Progenitor cell of endocrine pancreas (in vitro differentiated cells): Measurements from ENCODE around the gene KIFC1. TPM values are rescaled to one million over a fixed set of nuclear protein-coding genes. Genes with fewer than 3 reads are reported as not detected.
A peak's percentile ranks its signal among the peaks of the same experiment; 100 is the strongest.

Experiments used
- DNase-seq: peaks from one replicate; pipeline ENCODE4 v3.0.0; 2021; ENCODE audit warnings: low spot score; ENCODE audit not compliant: unreplicated experiment
- H3K27ac Mint-ChIP-seq: 2 replicates; pipeline ENCODE4 v1.8.0; 2021; ENCODE audit warnings: mild to moderate bottlenecking, moderate library complexity, mixed read lengths
- H3K27me3 Mint-ChIP-seq: 2 replicates; pipeline ENCODE4 v1.8.0; 2021; ENCODE audit warnings: mixed read lengths
- H3K36me3 Mint-ChIP-seq: 2 replicates; pipeline ENCODE4 v1.8.0; 2022; ENCODE audit warnings: mixed read lengths; ENCODE audit not compliant: insufficient read depth
- H3K4me1 Mint-ChIP-seq: 2 replicates; pipeline ENCODE4 v1.8.0; 2021; ENCODE audit warnings: low read depth, mixed read lengths
- H3K4me3 Mint-ChIP-seq: 2 replicates; pipeline ENCODE4 v1.8.0; 2021; ENCODE audit warnings: low read depth, mild to moderate bottlenecking, moderate library complexity, mixed read lengths
- H3K9me3 Mint-ChIP-seq: 2 replicates; pipeline ENCODE4 v1.8.0; 2021; ENCODE audit warnings: low read depth, mixed read lengths
- total RNA-seq: library from RNA; stranded (reverse); gene quantifications from 2 replicates; pipeline ENCODE4 v1.2.1, GENCODE V29; 2021
- TF ChIP-seq, protein P1 (sequence below): fragments of 200-600 bp; sonication (generic); IDR thresholded peaks from one replicate; pipeline ENCODE4 v1.5.0; 2021; ENCODE audit warnings: antibody characterized with exemption, mild to moderate bottlenecking; ENCODE audit not compliant: unreplicated experiment

The KIFC1 gene
- total RNA-seq, 1 donor from 2014 or later, result 46.6 TPM

DNA sequence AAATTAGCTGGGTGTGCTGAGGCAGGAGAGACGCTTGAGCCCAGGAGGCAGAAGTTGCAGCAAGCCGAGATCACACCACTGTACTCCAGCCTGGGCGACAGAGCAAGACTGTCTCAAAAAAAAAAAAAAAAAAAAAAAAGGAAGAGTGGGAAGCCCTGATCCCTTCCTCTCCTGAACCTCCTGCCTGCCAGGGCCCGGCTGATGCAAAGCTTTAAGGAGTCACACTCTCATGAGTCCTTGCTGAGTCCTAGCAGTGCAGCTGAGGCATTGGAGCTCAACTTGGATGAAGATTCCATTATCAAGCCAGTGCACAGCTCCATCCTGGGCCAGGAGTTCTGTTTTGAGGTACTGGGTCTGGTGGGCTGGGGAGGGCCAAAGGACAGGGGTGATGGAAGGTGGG, 43.3 kb downstream of the KIFC1 start:
- peaks cover 31% of the 10 kb centered on the region for H3K4me1 Mint-ChIP-seq
- no peak overlapping the region for H3K4me3 Mint-ChIP-seq
- H3K9me3 Mint-ChIP-seq, result no peaks in the 10 kb centered on the region
- TF ChIP-seq, protein P1, sequence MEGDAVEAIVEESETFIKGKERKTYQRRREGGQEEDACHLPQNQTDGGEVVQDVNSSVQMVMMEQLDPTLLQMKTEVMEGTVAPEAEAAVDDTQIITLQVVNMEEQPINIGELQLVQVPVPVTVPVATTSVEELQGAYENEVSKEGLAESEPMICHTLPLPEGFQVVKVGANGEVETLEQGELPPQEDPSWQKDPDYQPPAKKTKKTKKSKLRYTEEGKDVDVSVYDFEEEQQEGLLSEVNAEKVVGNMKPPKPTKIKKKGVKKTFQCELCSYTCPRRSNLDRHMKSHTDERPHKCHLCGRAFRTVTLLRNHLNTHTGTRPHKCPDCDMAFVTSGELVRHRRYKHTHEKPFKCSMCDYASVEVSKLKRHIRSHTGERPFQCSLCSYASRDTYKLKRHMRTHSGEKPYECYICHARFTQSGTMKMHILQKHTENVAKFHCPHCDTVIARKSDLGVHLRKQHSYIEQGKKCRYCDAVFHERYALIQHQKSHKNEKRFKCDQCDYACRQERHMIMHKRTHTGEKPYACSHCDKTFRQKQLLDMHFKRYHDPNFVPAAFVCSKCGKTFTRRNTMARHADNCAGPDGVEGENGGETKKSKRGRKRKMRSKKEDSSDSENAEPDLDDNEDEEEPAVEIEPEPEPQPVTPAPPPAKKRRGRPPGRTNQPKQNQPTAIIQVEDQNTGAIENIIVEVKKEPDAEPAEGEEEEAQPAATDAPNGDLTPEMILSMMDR, result no peak
- DNase-seq, result no peak
- H3K27ac Mint-ChIP-seq, result no peak overlapping the region
- no peaks in the 10 kb centered on the region for H3K27me3 Mint-ChIP-seq
- H3K36me3 Mint-ChIP-seq, result peaks cover 24% of the 10 kb centered on the region

DNA sequence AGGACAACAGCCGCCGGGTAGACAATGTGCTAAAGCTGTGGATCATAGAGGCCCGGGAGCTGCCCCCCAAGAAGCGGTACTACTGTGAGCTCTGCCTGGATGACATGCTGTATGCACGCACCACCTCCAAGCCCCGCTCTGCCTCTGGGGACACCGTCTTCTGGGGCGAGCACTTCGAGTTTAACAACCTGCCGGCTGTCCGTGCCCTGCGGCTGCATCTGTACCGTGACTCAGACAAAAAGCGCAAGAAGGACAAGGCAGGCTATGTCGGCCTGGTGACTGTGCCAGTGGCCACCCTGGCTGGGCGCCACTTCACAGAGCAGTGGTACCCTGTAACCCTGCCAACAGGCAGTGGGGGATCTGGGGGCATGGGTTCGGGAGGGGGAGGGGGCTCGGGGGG, 46.0 kb downstream of the KIFC1 start:
- no peaks in the 10 kb centered on the region for H3K9me3 Mint-ChIP-seq
- no peak overlapping the region for H3K27ac Mint-ChIP-seq
- H3K36me3 Mint-ChIP-seq, result peaks cover 24% of the 10 kb centered on the region
- H3K27me3 Mint-ChIP-seq, result no peaks in the 10 kb centered on the region
- H3K4me3 Mint-ChIP-seq, result no peak overlapping the region
- H3K4me1 Mint-ChIP-seq, result peaks cover 9% of the 10 kb centered on the region
- TF ChIP-seq, protein P1, result no peak
- DNase-seq, result no peak

DNA sequence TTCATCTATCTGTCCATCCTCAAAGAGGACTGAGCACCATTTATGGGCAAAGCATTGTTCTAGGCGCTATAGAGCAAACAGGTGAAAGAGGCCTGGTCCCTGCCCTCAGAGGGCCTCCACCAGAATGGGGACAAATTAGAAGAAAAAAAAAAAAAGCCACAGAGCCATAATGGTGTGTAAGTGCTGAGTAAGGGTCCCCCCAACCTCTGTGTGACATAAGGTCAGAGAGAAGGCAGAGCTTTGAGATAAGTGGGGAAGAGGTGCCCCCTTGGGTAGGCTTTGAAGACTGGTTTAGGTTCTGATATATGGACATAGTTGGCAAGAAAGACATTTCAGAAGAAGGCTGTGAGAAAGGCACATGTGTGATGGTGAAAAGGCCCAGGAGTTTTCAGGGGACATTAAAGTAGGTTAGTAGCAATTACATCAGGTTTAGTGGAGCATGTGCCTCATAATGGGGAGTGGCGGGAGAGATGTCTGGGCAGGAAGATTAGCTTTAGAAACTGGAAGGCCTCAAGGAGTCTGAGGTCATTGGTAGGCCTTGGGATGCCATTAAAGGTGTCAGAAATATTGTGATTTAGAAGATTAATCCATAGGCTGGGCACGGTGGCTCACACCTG, 47.5 kb downstream of the KIFC1 start:
- peak overlapping the region; percentile 22 for H3K27ac Mint-ChIP-seq
- no peaks in the 10 kb centered on the region for H3K9me3 Mint-ChIP-seq
- H3K27me3 Mint-ChIP-seq, result no peaks in the 10 kb centered on the region
- H3K4me1 Mint-ChIP-seq, result no peaks in the 10 kb centered on the region
- no peak overlapping the region for H3K4me3 Mint-ChIP-seq
- TF ChIP-seq, protein P1, result no peak
- no peak for DNase-seq
- peaks cover 26% of the 10 kb centered on the region for H3K36me3 Mint-ChIP-seq

DNA sequence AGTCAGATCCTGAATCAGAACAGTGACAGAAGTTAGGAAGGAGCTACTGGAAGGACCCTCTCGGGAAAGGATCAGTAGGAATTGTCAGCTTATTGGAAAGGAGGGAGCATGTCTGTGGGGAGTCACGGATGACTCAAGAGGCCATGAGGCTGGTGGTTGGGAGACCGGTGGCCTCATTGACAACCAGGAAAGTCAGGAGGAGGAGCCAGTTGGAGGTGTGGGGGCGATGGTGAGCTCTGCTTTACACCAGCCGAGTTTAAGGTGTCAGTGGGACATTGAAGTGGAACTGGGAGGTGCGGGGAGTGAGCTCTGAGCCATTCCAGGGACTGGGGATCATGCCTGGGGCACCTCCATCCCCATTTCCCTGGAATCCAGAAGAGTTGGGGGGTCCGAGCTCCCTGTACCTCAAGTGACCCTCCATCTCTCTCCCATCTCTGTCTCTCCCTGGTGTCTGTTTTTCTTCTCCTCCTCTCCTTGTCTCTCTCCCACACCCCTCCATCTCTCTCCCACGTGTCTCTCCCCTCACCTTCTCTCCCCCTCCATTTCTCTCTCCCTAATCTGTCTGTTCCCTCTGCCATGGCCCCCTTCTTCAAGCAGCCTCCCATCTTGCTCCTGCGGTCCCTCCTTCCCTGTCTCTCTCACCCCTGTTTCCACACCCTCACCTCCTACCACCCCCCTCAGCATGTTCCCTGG, 48.5 kb downstream of the KIFC1 start:
- Mint-ChIP-seq H3K9me3 (no peaks in the 10 kb centered on the region), H3K36me3 (peaks cover 28% of the 10 kb centered on the region), H3K4me1 (no peaks in the 10 kb centered on the region), H3K27ac (peak overlapping the region; percentile 7), H3K4me3 (no peak overlapping the region), H3K27me3 (no peaks in the 10 kb centered on the region)
- TF ChIP-seq, protein P1, result no peak
- no peak for DNase-seq

DNA sequence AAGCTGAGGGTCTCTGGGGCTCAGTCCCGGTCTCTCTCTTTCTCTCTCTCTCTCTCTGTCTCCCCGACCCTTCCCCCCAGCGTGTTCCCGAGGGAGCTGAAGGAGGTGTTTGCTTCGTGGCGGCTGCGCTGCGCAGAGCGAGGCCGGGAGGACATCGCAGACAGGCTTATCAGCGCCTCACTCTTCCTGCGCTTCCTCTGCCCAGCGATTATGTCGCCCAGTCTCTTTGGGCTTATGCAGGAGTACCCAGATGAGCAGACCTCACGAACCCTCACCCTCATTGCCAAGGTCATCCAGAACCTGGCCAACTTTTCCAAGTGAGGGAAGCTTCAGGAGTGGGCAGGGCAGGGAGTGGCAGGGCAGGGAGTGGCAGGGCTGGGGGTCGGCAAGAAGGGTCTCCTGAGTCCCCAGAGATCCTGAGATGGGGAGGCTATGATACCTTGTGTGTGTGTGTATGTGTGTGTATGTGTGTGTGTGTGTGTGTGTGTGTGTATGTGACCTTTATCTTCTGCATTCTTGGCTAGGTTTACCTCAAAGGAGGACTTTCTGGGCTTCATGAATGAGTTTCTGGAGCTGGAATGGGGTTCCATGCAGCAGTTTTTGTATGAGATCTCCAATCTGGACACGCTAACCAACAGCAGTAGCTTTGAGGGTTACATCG, 49.2 kb downstream of the KIFC1 start:
- DNase-seq, result no peak
- no peaks in the 10 kb centered on the region for H3K4me1 Mint-ChIP-seq
- H3K9me3 Mint-ChIP-seq, result no peaks in the 10 kb centered on the region
- H3K4me3 Mint-ChIP-seq, result no peak overlapping the region
- H3K27ac Mint-ChIP-seq, result no peak overlapping the region
- H3K27me3 Mint-ChIP-seq, result no peaks in the 10 kb centered on the region
- peaks cover 24% of the 10 kb centered on the region for H3K36me3 Mint-ChIP-seq
- TF ChIP-seq, protein P1, result no peak
